GM19099 (cell line): ENCODE results near the gene ARHGEF3.

Experiments
- POLR2A ChIP-seq: IDR thresholded peaks from 3 replicates; pipeline ENCODE4 v1.6.1; 2011; ENCODE audit warnings: low read depth; ENCODE audit not compliant: insufficient read length; ENCODE audit errors: extremely low read depth

The ARHGEF3 gene

DNA sequence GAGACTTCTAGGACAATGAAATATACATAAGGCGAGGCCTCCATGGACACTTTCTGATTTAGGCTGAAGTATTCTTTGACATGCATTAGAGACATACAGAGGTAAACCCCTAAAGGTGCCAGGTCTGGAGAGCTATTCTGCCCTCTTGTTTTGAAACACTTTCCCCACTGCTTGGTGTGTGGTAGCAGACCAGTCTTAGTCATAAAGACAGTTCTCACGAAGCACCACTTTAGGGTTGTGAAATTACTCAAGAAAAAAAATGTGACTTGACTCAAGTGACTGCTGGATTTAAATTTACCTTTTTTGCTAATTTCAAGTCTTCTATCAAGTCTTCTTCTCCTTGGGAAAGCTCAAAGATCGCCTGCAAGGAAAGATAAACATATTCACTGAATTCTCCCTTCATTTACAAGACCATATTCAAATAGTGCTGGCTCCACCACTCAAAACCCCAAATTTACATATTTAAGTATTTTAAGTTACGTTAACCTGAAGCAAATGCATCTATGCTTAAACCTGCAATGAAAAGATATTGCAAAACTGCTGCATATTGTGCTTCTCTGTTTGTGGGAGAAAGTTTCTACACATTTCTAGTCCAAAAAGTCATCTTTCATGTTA is 48.4 kb downstream of the ARHGEF3 start:
- TF ChIP-seq POLR2A = no peak

DNA sequence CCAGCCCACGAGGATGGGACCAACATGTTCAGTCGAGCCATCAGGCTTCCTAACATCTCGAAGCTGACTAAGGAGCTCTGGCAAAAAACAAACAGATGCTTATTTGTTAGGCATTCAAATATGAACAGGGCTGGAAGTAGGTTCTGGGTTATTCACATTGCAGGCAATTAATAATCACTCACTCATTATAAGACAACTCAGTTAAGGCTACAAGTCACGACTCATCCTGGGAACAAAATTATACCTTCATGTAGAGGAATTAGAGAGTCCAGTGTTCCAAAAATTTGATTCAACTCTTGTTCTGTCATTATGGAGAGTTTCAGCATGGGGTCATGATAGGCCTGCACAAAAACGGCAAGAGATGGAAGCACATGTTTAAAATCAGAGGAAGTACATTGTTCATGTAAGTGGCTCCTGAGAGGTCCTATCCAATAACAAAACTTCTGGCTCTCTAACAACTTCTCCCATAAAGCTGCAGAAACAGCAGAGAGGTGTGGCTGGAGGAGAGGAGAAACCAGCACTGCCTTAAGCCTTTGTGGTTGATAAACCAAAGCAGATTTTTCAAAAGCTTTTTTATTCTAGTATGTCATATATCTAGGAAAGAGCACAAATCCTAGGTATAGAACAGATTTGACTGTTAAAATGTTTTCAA is 50.6 kb downstream of the ARHGEF3 start:
- no peak for TF ChIP-seq POLR2A

DNA sequence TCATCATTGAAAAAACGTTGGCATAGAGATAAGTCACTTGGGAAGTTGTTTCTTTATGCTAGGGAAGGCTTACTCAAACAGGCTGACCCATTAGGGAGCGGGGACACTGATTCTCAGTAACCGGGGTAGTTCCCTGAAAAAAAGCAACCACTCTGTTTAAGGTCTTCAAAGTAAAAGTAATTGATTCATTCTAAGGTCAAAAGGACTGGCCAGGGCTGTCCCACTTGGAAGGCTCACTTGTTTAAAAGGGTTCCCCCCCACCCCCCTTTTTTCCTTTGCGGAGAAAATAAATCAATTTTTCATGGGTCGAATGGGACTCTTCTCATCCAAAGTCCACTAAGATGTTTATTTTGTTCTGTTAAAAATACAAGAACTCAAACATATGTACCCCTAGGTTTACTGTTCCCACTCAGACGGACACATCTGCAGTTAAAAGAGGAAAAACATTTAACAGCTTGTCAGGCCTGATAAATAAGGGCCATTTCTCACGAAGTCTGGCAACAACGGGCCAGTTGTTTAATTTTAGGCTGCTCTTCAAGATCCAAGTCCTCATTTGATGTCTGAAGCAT is 53.0 kb downstream of the ARHGEF3 start:
- no peak for TF ChIP-seq POLR2A

DNA sequence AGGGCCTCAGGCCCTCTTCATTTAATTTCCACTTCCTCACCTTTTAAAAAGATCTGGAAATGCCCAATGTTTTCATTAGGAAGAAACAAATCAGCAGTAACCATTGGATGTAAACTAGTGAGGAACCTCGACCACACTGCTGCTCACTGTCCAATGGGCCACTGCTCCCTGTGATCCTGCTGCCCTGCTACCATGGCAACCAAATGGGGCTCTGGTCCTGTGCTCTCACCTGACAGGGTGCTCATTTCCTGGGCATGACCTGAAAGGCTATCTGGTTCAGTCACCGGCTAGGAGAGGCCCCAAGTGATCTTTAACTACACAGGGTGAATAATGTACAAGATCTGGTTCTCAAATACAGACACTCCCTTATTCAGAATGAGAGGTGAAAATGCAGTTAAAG is 54.6 kb downstream of the ARHGEF3 start:
- TF ChIP-seq POLR2A = no peak

DNA sequence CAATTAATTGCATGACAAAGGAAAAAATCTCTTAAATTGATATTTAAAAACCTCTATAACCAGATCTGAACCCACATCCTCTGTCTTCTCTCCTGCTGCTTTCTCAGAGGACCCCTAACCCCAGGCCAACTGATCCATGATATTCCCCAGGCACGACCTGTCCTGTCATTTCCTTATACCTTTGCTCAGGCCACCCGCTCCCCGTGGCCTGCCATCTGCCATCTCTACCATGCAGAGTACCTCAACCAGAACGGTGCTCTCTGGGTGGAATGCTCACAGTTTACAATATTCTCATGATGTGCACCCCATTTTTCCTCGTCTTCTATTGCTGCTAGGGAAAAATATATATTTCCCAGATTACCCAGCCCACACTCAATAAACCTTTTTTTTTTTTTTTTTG is 57.7 kb downstream of the ARHGEF3 start:
- no peak for TF ChIP-seq POLR2A

DNA sequence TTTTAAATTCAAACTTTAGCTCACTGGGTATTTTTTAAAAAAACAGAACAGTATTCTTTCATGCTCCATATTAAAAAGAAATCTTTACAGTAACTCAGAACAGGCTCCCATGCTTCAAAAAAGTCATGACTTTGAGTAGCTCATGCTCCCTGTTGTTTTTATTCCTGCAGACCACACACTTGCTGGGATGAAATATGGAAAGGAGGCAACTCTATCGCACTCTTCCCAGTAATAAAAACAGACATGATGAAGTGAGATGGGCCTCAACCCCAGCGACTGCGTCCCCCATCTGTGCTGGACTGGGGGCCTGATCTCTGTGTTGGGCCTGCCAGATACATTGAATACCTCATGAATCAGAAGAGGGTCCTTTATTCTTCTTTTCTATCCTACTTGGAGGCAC is 58.9 kb downstream of the ARHGEF3 start:
- no peak for TF ChIP-seq POLR2A

DNA sequence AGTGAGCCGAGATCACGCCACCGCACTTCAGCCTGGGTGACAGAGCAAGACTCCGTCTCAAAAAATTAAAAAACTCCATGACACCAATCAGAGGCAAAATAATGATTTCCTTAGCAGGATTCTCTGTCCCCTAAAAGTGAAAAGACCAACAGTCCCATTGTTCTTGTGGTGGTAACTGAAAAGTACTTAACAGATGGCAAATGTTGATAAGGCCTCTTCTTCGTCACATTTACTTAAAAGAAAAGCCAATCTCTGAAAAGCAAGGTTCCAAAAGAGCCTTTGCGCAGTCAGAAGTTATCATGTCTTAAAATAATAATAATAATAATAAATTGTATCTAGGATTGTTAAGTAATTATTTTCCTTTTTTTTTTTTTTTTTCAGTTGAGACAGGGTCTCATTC is 62.7 kb downstream of the ARHGEF3 start:
- no peak for TF ChIP-seq POLR2A

DNA sequence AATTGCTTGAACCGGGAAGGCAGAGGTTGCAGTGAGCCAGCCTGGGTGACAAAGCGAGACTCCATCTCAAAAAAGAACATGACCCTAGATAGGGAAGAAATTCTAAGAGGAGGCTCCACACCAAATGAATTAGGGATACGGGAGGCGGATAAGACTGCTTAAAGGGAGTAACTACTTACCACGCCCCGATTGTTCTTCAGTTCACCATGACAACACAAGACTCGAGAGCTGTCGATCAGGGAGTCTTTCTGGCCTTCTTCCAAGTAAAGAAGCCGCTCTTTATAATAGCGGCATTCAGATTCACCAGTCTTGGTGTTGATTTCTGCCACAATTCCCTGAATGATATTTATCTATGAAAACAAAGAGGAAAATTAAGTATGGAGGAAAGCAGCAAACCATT is 64.7 kb downstream of the ARHGEF3 start:
- TF ChIP-seq POLR2A = no peak

DNA sequence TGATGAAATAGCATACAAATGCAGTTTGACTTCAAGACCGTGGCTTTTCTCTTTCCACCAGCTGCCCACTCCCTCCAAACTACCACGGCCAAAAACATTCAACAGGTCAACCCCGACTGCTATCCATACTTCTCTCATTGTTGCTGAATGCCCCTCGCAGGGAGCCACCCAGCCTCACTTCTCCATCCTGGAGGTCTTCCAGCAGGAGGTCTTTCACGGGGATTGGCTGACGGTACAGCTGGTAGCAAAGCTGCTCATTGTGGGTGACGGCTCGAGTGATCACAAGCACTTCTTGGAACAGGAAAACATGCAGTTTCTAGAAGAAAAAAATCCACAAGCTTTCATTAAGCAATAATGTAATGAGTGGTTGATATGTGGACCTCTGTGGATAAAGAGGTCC is 69.6 kb downstream of the ARHGEF3 start:
- TF ChIP-seq POLR2A = no peak

DNA sequence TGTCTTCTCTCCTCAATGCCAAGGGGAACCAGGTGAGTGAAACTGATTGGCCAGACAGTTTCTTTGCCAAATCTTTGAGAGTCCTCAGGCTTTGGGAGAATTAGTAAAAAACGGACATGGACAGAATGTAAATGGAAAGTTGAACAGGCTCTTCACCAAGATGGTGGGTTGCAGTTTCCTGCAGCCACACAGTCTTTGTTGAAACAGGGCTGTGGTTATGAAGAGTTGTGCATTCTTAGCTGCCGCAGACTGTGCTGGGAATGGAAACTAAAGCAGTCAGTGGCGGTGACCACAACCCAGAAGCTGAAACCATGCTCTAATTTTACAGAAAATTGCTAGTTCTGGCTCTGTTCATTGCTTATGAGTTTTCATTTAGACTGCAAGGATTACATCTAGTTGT is 76.6 kb downstream of the ARHGEF3 start:
- TF ChIP-seq POLR2A = no peak

DNA sequence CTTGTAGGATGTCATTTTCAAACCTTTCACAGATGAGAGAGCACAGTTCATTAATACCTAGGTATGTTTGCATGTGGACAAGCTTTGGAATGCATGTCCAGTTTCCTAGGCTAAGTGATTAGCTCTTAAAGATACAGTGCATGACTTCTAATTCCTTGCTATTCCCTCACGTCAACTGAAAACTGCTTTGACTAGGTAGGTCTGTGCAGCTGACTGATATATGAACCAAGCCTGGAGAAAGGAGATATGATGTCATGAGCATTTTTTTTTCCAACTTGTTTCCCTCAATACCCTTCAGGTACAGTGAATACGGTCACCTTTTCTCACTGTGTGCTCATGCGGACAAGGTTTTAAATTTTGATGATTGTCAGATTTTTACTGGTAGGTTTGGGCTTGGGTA is 77.1 kb downstream of the ARHGEF3 start:
- no peak for TF ChIP-seq POLR2A

DNA sequence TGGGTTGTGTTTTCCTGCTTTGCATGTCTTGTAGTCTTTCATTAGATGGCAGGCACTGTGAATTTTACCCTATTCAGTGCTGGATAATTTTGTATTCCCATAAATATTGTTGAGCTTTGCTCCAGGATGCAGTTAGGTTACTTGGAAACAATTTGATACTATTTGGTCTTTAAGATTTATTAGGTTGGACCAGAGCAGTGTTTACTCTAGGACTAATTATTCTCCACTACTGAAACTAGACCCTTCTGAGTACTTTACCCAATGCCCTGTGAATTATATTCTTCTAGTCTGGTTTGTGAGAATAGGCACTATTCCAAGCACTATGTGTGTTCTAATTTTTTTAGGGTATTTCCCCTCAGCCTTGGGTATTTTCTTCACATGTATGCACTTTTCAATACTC is 80.9 kb downstream of the ARHGEF3 start:
- no peak for TF ChIP-seq POLR2A

DNA sequence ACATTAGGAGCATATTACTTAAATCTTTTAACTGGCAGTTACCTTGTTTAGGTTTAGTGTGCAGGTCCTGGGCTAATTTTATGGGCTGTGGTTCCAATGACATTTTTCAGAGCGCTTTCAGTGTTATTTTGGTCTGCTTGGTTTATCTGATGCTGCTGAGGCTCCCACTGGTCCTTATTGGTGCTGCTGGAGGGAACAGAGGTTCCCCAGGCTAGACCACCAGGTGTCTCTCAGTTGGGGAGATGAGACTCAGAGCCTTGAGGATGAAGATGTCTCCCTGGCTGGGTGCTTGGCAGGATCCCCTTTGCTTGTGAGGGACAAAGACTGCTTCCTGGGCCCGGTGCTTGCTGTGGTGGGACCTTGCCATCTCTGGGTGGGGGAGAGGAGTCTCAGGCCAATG is 90.4 kb downstream of the ARHGEF3 start:
- no peak for TF ChIP-seq POLR2A

DNA sequence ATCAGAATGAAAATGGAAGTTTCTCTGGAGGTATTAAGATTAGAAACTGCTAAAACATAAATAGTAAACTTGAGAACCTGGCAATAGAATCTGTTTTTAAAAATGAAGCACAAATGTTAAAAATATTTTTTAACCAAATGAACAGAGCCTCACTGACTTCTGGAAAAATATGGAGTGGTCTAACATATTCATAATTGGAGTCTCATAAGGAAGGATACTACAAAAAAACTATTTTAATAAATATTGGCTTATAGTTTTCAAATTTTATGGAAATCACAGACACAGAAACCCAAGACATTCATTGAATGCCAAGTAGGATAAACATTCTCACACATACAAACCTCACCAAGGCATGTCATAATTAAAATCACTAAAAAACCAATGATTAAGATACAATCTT is 95.1 kb downstream of the ARHGEF3 start:
- no peak for TF ChIP-seq POLR2A

DNA sequence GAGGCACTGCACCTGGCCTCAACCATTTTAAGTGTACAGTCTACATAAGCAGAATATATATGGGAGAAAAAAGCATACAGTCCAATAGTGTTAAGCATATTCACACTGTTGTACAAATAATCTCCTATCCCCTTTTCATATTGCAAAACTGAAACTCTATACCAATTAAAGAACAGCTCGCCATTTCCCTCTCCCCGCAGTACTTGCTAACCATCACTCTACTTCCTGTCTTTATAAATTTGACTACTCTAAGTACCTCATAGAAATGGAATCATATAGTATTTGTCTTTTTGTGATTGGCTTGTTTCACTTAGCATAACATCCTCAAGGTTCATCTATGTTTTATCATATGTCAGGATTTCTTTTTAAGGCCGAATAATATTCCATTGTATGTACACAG is 97.0 kb downstream of the ARHGEF3 start:
- TF ChIP-seq POLR2A = no peak

DNA sequence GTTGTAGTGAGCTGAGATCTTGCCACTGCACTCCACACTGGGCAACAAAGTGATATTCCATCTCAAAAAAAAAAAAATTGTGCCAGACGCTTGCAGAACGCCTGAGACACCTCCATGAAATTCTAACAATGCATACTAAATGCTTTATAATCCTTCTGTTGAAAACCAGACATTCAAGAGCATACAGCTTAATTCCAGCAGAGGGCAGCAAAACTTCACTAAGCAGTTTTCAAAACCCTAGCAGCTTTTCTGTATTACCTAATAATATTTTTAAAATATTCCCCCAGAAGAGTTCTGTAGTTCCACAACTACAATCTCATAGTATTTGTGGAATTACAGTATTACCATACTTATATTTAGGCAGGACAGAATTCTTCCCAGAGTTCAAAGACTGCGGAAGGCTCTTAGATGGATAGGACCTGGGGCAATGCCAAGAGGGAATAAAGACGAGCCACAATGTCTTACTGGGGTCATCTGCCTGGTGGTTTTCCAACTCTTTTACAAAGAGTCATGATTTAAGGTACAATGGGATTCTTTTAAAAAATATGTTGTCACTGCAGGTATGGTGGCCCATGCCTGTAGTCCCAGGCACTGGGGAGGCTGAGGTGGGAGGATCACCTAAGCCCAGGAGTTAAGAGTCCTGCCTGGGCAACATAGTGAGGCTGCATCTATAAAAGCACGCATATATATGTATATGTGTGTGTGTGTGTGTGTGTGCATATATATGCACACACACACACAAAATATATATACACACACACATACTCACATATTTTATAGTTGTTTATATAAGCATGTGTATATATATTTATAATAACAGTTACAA is 99.0 kb downstream of the ARHGEF3 start:
- no peak for TF ChIP-seq POLR2A
